Erythroblast (primary cell): ENCODE results near the gene KNL1.
"Not testable (repeated sequence)": the region's sequence is repeated elsewhere in the genome, so short reads cannot be mapped to it uniquely, and the experiment has no call there.

ENCODE experiments used
- DNase-seq, 2 experiments: peaks; one replicate each; lab custom pipeline; 2025; lab: John Stamatoyannopoulos, UW
- GATA1 ChIP-seq: IDR thresholded peaks from 2 replicates; pipeline ENCODE4 v1.6.1; 2011; ENCODE audit warnings: low read depth, mild to moderate bottlenecking, control low read depth, low read length, moderate library complexity
- POLR2A ChIP-seq: IDR thresholded peaks from 2 replicates; pipeline ENCODE4 v1.6.1; 2011; ENCODE audit warnings: mild to moderate bottlenecking, low read length

The KNL1 gene

DNA sequence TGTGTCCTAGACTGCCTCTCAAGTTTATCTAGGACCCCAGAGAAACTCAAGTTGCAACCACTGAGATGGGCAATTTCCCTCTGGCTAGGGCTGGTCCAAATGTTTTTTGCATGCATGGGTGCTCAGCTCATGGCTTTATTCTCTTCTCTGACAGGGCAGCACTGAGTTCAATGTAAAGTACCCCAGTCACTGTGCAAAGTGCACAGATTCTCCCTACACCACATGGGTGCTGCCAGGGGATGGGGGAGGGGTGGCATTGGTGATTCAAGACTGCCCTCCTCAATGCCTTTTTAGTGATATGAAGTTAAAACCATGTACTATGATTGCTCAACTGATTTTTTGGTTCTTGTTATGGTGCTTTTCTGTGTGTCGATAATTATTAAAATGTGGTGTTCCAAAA lies 86.1 kb downstream of the KNL1 start:
- no peak for TF ChIP-seq GATA1
- TF ChIP-seq POLR2A, result no peak
- no peak for DNase-seq

DNA sequence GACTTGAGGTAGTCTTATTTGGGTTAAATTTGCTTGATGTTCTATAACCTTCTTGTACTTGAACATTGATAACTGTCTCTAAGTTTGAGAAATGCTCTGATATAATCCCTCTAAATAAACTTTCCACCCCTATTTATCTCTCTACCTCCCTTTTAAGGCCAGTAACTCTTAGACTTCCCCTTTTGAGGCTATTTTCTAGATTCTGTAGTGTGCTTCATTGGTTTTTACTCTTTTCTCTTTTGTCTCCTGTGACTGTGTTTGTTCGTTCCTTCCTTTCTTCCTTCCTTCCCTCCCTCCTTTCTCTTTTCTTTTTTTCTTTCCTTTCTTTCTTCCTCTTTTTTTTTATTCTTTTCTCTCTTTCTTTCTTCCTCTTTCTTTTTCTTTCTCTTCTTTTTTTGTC lies 86.9 kb downstream of the KNL1 start:
- not testable (repeated sequence) for DNase-seq

DNA sequence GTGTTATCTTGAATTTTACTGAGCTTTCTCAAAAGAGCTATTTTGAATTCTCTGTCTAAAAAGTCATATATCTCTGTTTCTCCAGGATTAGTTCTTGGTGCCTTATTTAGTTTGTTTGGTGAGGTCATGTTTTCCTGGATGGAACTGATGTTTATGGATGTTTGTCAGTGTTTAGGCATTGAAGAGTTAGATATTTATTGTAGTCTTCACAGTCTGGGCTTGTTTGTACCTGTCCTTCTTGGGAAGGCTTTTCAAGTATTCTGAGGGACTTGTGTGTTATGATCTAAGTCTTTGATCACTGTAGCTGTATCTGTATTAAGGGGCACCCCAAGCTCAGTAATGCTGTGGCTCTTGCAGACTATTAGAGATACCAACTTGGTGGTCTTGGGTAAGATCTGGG lies 90.3 kb downstream of the KNL1 start:
- TF ChIP-seq GATA1 (no peak), POLR2A (no peak)
- no peak for DNase-seq

DNA sequence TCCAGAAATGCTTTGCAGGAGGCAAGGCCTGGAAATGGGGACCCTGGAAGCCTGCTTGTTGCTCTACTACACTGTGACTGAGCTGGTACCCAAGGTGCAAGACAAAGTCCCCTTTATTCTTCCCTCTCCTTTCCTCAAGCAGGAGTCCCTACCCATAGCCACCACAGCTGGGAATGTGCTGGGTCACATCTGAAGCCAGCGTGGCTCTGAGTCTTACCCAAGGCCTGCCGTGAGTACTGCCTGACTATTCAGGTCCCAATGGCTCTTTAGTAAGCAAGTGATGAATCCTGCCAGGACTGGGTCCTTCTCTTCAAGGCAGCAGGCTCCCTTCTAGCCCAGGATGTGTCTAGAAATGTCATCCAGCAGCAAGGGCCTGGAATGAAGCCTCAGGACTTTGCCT lies 91.3 kb downstream of the KNL1 start:
- no peak for DNase-seq
- no peak for TF ChIP-seq POLR2A
- TF ChIP-seq GATA1, result no peak

DNA sequence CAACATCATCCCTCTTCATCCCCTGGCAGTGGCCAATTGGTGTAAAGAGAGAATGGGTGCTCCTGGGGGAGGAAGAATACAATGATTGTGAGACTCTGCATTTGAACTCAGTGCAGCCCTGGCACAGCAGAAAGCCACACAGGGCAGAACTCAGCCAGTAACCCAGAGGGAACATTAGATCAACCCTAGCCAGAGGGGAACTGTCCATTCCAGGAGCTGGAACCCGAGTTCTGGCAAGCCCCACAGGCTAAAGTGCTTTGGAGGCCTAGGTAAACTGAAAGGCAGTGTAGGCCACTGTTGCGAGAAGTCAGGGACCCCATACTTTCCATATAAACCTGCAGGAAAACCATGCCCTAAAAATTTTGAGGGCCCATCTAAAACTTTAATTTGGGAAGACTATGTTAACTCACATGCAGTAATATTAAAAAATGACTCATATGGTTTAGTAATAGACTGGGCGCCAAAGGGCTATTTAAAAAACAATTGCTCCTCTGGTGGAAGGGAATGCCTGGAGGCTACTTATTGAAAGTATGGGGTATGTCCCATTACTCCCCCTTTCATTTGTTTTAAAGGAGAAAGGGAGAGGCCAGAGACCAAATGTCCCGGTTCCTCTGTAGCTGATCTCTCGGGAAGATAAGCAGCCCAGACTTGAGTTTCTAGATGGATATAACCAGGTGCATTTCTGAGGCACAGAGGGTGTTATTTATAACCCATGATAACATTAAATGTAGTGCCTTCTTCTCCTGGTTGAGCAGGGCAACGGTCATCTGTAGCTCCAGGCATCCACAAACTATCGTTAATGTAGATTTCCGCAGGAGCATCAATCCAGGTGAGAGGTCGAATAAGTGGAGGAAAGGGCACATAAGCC lies 95.1 kb downstream of the KNL1 start:
- no peak for DNase-seq
- TF ChIP-seq POLR2A (no peak), GATA1 (no peak)

GRCh38 chr15:40691737-40692136 lies 97.7 kb downstream of the KNL1 start:
- TF ChIP-seq POLR2A (no peak), GATA1 (no peak)
- no peak for DNase-seq

DNA sequence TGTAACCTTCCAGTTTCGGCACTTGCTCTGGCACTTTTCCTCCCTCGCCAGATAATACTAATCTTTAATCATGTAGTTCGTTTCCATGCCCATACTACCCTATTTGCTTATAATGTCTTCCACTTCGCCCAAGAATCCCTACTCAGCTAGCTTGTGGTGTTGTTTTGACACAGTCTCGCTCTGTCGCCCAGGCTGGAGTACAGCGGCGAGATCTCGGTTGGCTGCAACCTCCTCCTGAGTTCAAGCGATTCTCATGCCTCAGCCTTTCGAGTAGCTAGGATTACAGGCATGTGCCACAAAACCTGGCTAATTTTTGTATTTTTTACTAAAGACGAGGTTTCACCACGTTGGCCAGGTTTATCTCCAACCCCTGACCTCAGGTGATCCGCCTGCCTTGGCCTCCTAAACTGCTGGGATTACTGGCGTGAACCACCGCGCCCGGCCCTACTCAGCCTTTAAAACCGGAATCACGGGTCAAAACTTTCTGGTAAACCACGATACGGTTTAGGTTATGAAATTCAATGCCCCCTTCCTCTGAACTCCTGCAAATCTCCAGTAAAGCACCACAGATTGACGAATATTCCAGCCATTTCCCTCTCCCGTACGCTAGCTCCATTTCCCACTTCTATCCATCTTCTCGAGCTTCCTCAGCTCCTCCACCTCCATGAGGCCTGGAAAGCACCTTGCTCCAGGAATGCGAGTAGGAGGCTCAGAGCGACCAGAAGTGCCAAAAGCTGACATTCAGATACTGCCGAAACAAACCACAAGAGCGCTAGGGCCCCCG lies 100.0 kb downstream of the KNL1 start:
- DNase-seq, result peak; percentile 40 to 45
- no peak for TF ChIP-seq POLR2A
- TF ChIP-seq GATA1, result no peak

DNA sequence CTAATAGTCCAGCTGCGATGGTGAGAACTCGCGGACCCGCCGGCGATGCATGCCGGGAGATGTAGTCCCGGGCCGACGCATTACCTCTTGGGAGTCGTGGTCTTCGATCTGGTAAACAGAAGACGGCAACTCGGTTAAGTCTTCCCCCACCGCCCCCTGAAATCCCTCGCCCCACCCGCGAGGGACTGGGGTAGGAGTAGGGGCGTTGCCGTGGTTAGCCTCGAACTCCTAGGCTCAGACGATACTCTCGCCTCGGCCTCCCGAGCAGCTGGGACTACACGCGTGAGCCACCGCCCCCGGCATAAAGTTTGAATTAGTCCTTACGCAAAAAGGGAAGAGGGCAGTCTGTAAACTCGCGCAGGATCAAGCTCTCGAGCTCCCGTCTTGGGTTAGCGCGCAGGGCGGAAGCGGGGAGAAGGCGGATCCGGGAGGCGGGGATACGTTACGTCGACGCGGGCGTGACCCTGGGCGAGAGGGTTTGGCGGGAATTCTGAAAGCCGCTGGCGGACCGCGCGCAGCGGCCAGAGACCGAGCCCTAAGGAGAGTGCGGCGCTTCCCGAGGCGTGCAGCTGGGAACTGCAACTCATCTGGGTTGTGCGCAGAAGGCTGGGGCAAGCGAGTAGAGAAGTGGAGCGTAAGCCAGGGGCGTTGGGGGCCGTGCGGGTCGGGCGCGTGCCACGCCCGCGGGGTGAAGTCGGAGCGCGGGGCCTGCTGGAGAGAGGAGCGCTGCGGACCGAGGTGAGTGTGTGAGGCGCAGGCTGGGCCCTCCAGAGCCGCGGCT lies 100.8 kb downstream of the KNL1 start, which contains the start of gene RAD51:
Gene RAD51 (plus strand): TSS at position 487 of the 781 bp plus-strand sequence. CDS start 3,585 bp downstream, outside the sequence.
- DNase-seq, result peak; percentile 94 to 96
- TF ChIP-seq POLR2A (peak; percentile 93), GATA1 (no peak)

DNA sequence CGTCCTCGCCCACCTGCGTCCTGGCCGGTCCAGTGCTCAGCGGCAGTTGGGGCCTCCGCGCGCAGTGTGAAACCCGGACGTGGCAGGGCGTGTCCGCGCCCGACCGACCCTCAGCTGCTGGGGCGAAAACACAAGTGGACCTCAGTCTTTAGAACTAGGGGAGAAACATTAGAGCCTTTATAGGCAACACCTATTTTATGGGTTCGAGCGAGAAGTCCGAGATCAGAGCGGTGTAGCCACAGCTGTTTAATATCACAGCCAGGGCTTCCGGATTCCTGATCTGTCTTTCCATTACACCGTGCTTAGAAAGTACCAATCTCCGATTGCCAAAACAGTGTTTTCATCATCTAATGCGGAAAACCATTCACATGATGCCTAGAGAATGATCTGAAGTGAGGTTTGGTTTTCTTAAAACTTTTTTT lies 101.4 kb downstream of the KNL1 start:
- no peak for TF ChIP-seq GATA1
- no peak for TF ChIP-seq POLR2A
- DNase-seq, result peak; percentile 82 to 87

- peak; percentile 36 to 43 for DNase-seq
- TF ChIP-seq GATA1, result no peak
- TF ChIP-seq POLR2A, result no peak
Measured at GRCh38 chr15:40696228-40696627, 102.2 kb downstream of the KNL1 start.

DNA sequence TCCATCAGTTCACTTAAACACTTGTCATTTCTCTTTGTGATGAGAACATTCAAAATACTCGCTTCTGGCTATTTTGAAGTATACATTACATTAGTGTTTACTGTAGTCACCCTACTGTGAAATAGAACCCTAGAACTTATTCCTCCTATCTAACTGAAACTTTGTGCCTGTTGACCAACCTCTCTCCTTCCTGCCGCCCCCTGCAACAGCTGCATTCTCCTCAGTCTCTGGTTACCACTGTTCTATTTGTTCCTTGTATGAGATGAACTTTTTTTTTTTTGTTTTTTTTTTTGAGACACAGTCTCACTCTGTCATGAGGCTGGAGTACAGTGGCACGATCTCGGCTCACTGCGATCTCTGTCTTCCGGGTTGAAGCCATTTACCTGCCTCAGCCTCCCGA lies 103.9 kb downstream of the KNL1 start:
- TF ChIP-seq POLR2A (no peak), GATA1 (no peak)
- no peak for DNase-seq

DNA sequence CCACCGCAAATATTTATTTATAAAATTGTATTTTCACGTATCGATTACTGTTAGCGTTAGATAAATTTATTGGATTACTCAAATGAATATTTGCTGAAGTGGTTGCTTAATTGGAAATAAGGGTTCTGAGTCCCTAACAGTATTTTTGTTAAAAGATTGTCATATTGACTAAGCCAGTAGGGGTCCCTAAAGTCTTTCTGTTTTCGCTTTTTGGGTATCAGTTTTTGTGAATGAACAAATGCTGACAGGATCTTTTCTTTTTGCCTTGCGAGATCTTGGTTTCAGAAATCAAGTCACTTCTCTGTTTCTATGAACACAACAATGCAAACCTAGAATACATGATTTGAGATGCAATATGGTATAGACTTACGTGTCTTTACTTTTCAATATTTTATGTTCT lies 108.0 kb downstream of the KNL1 start:
- peak; percentile 15 to 32 for DNase-seq
- no peak for TF ChIP-seq POLR2A
- no peak for TF ChIP-seq GATA1

DNA sequence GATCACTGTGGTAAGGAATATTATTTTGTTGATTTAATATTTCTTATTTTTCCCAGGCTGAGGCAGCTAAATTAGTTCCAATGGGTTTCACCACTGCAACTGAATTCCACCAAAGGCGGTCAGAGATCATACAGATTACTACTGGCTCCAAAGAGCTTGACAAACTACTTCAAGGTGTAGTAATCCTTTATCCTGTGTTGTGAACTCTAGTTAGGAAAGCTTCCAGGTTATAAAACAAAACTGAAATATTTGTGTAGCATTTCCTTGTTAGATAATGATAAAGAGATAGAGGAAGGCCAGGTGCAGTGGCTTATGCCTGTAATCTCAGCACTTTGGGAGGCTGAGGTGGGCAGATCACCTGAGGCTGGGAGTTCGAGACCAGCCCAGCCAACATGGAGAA lies 112.1 kb downstream of the KNL1 start:
- DNase-seq, result no peak
- TF ChIP-seq POLR2A (no peak), GATA1 (no peak)
